GM18508 (cell line): Measurements from ENCODE around the gene GDPD5.

Experiments
- ATAC-seq: cut with Tn5 transposase; IDR thresholded peaks from one replicate; pipeline ENCODE4 v1.9.1; 2021; ENCODE audit warnings: moderate number of reproducible peaks; ENCODE audit not compliant: insufficient read depth, unreplicated experiment

The GDPD5 gene

DNA sequence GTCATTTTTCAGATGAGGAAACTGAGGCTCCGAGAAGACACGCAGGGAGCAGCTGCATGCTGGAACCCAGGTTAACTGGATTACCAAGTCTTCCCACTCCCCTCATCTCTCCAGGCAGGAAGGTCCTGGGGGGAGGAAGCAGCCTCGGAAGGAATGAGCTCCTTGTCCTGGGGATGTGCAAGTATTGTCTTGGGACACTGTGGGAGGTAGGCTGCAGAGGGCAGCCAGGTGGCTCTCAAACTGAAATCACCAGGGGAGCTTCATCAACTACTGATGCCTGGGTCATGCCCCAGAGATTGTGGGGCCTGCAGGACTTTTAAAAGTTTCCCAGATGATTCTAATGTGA lies 7.6 kb downstream of the GDPD5 start:
- no peak for ATAC-seq

DNA sequence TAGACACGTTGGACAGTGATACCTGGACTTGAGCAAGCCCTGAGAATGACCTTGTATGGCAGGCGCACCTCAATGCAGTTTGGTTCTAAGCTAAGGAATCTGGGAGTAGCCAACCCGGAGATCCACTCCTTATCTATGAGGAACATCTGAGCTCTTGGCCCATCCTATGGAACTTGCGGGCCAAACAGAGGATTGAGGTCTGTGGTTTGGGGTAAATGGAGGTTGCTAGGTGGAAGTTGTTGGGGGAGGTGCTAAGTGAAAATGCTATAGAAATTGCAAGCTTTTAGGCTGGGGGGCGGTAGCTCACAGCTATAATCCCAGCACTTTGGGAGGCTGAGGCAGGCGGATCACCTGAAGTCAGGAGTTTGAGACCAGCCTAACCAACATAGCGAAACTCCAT lies 8.9 kb downstream of the GDPD5 start:
- no peak for ATAC-seq

DNA sequence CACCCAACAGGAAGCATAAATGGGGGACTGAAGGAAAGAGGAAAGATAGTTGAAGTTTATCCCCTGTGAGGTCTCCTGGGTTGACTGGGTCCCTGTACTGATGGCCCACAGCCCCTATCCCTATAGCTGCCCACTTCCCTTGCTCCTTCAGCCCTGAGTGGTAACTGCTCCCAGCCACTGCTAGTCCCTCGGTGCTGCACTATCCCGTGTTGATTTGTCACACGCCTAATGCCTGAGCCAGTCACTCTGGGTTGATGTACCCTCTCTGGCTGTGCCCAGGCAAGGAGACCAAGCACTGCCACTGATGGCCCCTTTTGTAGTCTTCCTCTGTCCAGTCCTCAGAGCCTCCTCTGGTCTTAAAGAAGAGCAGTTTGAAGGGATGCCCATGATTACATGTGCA lies 9.6 kb downstream of the GDPD5 start:
- no peak for ATAC-seq

DNA sequence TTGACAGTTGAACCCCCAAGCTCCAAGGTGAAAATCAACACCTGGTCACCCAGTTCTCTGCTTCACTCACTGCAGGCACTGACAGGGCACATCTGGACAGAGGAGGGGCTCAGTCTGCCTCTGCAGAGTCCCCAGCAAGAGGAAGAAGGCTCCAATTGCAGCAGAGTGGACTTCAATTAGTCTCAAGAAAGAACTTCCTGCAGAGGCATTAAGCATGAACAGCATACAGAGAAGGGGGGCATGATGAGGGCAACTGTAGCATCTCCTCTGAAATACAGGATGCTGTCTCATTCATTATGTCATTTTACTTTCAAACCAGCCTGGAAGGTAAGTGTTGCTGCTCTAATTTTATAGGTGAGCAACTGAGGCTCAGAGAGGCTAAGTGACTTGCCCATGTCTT lies 11.1 kb downstream of the GDPD5 start:
- no peak for ATAC-seq

DNA sequence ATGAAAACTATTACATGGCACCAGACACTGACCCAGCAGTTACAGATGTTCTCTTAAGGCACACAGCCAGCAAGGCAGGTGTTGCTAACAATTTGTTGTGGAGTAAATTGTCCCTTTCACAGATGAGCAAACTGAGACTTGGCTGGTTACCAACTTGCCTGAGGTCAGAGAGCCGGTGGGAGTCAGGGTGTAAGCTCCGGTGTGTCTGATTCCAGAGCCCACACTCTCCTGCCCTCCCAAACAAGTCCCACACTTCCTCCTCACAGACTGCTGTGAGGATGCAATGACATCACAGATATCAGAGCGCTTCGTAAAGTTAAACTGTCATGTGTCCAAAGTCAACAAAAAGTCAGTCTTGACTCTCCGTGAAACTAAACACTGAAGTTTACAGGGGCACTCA lies 12.5 kb downstream of the GDPD5 start:
- ATAC-seq: no peak

DNA sequence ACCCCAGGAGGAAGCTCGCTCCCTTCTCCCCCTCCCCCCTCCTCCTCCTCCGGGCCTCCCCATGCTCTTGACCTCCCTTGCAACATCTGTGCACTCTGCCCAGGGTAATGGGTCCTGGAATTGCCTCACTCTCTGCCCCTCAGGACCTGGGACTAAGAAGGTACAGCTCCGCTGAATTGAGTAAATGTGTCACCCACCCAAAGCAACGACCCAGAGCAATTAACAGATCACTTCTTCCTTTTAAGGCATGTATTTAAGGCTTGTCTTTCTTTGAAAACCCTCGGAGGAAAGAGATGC lies 15.1 kb downstream of the GDPD5 start:
- ATAC-seq: no peak

DNA sequence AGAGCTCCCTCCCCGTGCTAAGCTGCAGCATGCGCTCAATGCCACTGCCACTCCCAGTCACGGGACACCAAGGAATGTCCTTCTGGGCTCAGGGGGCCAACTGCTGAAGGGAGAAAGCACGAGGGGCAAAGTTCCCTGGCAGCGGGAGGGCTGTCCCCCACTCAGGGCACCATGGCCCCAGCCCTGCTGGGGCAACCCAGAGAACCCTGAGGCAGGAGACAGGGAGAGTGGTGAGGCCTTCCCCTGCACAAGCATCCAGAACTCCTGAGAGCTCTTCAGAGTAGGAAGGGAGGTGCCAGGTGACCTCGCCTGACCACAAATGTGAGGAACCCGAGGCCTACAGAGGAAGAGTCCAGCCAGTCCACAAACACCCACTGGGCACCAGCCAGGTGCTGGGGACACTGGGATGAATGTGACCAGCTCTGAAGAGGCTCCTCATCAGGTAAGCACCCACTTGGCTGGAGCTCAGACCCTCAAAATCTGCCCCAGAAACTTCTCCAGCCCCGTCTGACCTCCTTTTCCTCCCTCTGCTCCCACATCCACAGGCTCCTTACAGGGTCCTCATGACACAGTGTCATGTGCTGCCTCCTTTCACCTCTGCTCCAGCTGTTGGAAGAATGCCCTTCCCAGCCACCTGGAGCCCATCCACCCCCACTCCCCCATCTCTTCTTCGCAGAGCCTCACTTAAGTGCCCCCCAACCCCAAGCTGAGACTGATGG lies 15.6 kb downstream of the GDPD5 start:
- ATAC-seq: no peak

DNA sequence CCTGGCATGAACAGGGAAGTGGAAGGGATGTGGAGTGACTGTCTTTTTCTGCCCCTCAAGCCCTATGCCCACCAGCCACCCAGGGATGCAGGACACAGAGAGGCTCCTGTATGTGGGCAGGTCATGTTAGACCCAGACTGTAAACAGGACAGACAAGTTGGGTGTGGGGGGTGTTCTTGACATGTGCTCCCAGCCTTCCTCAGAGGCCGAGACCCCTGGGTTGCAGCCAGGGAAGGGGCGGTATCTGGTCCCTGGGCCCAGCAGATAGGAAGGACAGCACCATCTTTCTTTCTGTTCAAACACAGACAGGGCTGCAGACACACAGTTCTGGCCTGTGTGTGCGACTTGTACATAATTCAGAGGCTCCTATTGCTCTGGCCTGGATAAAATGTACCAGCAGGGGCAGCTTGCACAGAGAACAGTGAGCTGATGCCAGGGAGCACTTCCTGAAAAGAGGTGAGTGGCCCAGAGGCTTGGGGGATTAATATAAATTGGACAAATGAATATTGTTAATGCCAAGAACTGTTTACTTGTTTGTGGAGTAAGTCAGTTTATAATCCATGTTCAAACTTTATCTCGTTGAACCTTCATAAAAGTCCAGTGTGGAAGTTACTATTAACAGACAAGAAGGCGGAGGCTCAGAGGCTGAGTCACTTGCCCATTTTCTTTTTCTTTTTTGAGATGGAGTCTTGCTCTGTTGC lies 16.6 kb downstream of the GDPD5 start:
- ATAC-seq: no peak

DNA sequence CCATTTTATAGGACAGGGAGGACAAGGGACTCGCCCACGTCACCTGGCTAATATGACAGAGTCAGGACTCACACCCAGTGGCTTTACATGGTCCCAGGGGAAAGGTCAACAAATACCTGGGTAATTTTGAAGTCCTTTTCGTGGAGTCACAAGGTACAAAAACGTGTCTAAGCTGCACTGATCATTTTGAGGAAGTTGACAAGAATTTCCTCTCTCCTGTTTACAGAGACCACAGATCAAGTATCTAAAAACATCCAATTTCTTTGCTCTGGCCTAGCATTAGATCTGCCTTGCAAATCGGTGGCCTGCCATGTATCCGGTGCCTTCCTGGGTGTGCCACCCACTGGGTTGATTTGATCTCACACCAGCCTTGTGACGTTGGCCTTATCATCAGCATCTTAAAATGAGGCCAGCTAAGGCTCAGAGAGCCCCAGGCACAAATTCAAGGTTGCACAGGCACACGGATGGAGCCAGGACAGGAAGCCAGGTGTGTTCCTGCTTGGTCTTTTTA lies 17.6 kb downstream of the GDPD5 start:
- ATAC-seq: no peak

DNA sequence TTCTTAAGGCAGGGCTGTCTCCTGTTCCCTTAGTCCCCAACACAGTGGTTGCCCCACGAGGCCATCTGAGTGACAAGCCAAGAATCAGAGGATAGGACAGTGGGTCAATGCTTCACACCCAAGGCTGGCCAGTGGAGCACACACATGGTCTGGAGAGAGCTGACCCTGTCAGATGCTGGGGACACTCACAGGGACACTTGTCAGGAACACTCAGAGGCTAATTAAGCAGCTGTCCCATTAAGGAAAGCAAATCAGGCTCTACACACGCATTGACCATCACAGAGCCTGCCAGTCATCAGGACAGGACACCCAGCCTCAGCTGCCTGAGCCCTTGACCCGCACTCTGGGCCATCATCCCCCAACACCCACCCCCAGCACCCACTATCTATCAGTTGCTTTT lies 18.2 kb downstream of the GDPD5 start:
- ATAC-seq: no peak

DNA sequence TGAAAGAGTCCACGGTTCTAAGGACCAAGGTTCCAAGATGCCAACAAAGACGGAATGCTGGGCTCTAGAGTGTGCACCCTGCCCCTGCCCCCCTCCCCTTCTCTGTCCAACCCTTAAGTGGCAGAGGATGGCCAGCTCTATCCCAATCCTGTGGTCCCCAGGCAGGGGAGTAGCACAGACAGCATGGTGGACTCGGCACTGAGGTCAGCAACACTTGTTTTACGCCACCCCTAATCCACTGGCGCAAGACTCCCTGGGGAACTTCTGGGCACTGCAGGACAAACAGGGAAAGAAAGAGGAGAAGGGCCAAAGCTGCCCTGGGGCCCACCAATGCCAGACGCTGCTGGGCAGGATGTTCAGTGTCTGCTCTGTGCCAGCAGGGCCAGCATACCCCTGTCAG lies 18.9 kb downstream of the GDPD5 start:
- ATAC-seq: no peak

DNA sequence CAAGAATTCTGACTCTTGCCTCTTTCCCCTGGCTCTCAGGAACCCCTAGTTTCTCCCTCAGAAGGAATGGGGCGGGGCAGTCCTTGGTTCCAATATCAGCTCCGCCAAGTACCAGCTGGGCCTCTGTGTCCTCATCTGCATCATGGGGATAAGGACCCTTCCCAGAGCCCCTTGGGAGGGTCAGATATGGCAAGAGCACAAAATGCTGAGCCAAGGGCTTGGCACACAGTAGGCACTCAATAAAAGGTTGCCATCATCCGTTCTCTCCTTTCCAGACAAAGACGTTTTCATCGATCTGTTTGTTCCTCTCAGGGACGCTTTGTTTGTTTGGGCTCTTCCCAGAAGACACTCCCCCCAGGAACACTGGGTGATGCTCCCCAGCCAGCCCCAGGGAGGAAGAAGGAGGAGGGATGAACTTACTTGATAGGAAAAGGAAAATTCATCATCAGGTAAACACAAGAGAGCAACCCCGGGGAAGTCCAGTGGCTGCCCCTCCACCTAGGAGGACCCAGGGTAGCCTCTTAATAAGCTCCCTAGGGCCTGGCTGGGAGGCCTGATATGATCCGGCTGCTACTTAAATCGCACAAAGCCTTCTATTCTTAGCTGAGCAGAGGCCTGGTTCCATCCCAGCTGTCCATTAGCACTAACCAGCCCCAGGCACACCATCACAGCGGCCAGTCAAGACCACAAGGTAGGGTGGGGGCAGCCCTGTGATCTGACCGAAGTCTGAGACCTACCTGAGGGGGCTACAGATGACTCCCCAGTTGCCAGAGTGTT lies 19.6 kb downstream of the GDPD5 start:
- no peak for ATAC-seq

DNA sequence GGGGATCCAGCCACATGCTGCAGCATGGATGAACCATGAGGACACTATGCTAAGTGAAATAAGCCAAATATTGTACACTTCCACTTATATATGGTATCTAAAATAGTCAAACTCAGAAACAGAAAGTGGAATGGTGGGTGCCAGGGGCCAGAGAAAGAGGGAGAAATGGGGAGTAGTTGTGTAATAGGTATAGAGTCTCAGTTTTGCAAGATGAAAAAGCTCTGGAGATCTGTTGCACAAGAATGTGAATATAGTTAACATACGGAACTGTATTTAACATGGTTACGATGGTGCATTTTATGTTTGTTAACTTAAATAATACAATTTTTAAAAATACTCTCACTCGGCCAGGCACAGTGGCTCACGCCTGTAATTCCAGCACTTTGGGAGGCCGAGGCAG lies 21.2 kb downstream of the GDPD5 start:
- no peak for ATAC-seq

DNA sequence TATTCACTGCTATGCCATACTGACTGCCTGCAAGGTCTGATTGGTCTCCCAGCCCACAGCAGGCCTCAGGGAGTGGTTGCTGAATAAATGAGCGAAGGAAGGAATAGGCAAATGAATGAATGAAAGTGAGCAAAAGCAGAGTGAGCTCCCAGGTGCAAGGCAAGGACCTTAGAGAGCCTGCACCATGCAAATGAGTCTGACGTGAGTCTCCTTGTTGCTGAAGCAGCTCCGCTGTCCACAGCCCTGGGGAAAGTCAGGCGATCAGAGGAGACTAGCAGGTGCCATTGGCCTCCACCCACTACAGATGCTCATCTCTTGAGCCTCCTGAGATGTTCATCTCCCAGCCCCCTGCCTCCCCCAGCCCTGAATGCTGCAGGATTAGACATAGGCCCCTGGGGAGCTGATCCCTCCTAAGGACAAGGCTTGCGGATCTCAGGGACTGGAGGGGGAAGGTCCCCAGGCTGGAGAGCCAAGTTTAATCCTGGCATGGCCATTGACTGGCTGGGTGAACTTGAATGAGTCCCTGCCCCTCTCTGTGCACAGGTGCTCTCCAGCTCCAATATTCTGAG lies 22.1 kb downstream of the GDPD5 start:
- no peak for ATAC-seq

DNA sequence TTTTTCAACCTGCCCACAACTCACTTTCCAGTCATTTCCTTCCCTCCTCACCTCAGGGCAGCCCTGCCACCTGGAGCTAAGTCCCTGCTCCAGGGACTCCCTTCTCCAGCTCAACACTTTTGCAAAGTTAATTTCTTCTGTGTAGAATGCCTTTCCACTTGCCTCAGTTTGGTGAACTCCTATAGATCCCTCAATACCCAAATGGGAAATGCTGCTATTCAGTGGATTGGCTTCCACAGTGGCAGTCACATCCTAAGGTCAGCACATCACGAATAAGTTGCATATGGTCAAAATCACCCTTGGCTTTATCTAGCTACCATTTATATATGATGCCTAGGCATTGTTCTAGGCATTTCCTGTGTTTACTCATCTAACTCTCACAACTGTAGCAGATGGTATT lies 23.6 kb downstream of the GDPD5 start:
- no peak for ATAC-seq

DNA sequence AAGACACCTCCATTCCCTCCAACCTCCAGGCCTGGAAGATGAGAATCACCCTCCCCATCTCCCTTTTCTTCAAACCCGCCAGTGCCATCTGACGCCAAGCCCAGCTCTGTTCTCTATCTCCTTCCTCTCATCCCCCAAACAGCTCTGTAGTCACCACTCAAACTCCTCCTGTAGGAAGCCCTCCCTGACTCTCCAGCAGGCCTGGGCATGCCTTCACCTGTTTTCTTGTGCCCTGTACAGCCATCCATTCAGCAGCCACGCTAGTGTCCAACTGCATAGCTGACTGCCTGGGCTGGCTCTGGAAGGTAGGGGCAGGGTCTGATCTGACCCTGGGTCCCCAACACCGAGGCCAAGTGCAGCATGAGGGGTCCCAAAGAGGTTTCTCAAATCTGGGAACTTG lies 25.0 kb downstream of the GDPD5 start:
- ATAC-seq: no peak

DNA sequence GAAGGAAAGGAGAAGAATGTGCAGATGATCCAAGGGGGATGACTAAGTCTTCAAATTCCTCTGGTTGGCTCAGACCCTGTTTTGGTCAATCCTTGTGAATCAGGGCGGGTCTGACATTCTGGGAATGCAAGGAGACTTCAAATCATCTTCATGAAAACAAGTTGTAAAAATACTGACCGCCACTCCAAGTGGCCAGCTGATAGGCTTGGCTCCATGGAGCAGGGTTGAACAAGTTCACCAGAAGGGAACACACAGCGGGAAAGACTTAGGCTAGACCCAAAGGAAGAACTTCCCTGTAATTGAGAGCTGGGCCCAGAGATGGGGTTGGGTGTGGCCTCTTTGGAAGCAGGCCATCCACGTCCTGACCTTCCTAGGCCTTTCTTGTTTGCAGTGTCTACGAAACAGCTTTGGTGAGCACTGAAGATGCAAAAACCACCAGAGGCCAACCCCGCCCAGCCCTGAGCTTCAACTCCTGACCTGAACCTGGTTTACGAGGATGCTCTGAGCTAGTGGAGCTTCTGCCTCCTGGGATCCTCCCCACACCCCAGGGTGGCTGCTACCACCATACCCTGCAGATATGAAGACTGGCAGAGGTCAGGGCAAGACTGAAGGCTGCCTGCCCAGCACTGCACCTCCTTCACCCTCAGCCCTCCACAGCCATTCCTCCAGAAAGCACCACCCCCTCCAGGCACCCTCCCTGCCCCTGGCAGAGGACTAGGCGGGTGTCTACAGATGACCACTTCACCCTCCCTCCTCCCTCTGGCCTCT lies 26.1 kb downstream of the GDPD5 start:
- ATAC-seq: no peak

DNA sequence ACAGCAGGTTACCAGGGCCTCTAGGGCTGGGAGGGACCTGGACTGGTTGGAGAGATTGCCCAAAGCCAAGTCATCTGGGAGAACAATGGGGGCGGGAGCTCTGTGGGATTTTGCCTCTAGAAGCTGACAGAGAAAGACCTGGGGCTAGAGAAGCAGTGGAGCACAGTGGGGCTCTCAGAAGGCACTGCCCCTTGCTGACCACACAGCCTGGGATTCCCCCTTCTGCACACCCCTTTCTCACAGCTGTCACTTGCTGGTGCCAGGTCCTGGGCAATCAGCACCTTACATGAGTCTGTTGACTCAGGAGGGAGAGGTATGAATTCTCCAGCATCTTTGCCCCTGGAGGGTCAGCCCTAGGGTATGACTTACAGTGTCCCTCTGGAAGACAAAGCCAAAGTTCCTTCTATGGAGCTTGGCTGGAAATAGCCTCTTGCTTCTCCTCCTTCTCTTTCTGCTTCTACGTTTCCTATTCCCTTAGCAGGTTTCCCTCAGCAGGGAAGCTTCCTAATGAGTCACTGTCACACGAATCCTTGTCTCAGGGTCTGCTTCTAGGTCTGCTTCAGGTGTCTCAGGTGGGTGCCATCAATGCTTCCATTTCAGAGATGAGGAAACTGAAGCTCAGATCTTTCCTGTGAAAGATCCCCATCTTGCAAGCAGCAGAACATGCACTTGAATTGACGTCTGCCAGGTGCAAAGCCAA lies 27.0 kb downstream of the GDPD5 start:
- ATAC-seq: no peak

DNA sequence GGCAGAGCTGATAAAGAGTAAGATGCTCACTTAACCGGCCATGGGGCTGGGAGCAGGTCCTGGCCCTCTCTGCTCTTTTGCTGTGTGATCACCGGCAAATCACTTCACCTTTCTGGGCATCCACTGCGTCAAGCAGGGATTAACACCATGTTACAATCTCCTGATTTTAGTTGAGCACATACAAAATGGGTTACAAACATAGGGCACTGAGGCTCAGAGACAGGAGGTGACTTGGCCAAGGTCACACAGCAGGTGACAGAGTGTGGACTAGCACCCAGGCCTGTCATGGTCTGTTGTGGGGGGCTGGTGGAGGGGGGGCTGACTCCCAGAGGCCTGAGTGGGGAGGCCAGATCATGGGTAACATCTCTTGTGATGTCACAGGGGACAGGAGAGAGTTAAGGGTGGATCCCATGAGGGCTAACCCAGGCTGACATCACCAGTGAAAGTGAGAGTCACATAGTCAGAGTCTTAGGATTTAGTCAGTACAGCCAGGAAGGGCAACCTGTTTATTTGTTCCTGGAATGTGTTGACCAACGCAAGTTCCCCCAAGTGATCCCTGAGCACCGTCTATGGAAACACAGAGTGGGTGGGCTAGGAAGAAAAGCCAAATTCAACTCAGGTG lies 27.8 kb downstream of the GDPD5 start:
- no peak for ATAC-seq
